Measurements from ENCODE around the gene USP3.

The USP3 gene

DNA sequence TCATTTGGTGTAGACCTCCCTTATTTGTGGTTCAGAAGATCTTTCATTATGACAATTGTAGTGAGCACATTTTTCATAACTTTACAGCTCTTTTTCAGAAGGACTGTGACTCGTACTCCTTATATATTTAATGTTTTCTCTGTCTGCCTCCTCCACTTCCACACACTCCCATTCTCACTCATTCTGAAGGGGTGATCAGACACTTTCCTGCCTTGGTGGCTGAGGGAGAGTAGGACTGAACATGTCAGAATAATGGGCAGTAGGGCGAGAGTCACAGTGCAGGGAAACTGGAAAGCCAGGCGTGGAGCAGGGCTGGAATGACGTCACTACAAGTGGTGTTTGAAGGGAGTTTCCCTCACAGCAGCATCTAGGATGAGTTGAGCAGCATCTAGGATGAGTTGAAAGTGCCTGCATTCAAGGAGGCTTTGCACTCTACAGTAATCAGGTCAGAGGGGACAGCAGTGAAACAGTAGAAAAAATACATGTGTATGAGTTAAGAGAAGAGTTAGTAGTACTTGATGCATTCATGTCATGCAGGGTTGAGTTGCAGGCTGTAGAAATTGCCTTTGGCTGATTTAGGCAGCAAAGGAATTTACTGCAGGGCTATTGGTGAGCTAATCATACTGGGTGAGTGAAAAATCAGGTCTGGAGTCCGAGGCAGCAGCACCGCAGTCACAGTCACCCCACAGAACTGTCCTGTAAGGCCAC, 56.5 kb downstream of the USP3 start:
- Mint-ChIP-seq H3K36me3 (ENCODE audit: insufficient read depth) (peaks cover 91% of the 10 kb centered on the region), H3K9me3 (no peaks in the 10 kb centered on the region), H3K4me3 (no peak overlapping the region), H3K27me3 (no peaks in the 10 kb centered on the region), H3K4me1 (ENCODE audit: low read depth in 2 of 2) (peaks cover 11 to 23% of the 10 kb centered on the region in 2 donors), H3K27ac (peak overlapping the region; percentile 71 to 78)
- peak; percentile 57 for ATAC-seq (replicated peaks)
- DNase-seq: no peak

DNA sequence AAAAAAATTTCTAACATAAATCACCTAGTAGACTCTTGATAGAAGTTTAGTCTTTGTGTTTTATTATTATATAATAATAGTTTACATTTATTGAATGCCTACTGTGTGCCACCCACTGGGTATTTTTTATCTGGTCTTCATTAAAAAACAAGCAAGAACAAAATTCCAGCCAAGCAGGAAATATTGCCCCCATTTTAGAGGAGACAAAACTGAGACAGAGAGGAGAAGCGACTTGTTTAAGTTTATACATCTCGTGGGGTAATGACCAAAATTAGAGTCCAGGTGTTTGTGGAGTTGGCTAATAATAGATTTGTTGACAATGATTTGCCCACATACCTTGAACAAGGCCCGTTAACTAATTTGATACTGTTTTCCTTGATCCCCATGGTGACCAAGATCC, 59.7 kb downstream of the USP3 start:
- Mint-ChIP-seq H3K4me1 (ENCODE audit: low read depth in 2 of 2) (peaks cover 11 to 20% of the 10 kb centered on the region in 2 donors), H3K36me3 (ENCODE audit: insufficient read depth) (peaks cover 93% of the 10 kb centered on the region), H3K27me3 (no peaks in the 10 kb centered on the region), H3K27ac (peak overlapping the region; percentile 22 to 72), H3K9me3 (no peaks in the 10 kb centered on the region), H3K4me3 (no peak overlapping the region)
- DNase-seq (no peak), ATAC-seq (replicated peaks) (no peak)

DNA sequence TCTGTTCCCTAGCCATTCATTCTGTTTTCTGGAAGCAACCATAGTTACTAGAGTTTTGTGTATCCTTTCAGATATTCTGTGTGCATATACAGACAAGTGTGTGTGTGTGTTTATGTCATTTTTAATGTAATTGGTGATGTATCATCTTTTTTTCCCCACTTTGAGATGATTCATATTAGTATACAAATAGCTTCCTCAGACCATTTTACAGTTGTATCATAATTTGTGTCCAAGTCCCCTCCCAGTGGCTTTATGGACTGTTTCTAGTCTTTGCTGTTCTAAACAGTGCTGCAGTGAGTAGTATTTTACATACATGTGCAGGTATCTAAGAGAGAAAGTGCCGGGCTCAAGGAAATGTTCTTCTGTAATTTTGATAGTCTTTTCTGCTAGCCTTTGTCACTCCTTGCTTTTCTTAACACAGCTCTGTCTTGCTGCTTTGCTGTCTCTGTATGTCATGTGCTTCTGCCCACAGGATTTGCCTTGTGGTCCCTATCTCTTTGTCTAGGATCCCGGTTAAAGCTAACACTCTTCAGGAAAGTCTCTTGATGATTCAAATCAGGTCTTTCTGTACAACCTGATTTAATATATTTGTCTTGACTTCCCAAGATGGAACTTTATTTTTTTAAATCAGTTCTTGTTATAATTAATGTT, 61.3 kb downstream of the USP3 start:
- DNase-seq (no peak), ATAC-seq (replicated peaks) (no peak)
- no peaks in the 10 kb centered on the region for H3K9me3 Mint-ChIP-seq
- H3K36me3 Mint-ChIP-seq (ENCODE audit: insufficient read depth): peaks cover 91% of the 10 kb centered on the region
- peak overlapping the region; percentile 3 to 35 for H3K27ac Mint-ChIP-seq
- peaks cover 6 to 15% of the 10 kb centered on the region in 2 donors for H3K4me1 Mint-ChIP-seq (ENCODE audit: low read depth in 2 of 2)
- no peaks in the 10 kb centered on the region for H3K27me3 Mint-ChIP-seq
- no peak overlapping the region for H3K4me3 Mint-ChIP-seq

DNA sequence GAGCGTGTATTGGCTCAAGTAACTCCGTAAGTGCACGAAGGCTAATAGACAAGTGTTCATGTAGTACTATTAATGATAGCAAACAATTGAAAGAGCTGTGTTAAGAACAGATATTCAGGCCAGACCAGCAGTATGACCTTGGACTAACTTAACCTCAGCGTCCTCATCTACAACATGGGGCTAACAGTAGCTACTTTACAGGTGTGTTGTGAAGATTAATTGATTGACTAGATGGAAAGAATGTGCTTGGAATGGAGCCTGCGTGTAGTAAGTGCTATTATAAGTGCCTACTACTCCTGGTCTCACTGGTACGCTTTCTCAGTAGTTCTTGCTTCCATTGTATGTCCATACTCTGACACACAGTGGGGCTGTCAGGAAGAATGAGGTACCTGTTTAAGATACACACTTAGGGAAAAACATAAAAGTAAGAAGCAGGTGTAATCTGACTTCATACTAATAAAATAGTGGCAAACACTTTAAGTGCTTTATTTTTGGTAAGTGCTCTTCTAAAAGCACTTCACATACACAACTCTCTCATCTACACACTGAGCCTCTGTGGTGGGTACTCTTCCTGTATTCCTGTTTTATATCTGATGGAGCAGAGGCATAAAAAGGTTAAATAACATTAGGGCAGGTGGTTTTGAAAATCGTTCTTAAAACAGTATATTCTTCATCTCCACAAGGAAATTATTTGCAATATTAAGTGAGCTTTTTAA, 68.5 kb downstream of the USP3 start:
- peak overlapping the region; percentile 75 to 80 for H3K27ac Mint-ChIP-seq
- H3K27me3 Mint-ChIP-seq: no peaks in the 10 kb centered on the region
- H3K36me3 Mint-ChIP-seq (ENCODE audit: insufficient read depth): peaks cover 96% of the 10 kb centered on the region
- H3K9me3 Mint-ChIP-seq: no peaks in the 10 kb centered on the region
- no peak for ATAC-seq (replicated peaks)
- no peak overlapping the region for H3K4me3 Mint-ChIP-seq
- peaks cover 0 to 10% of the 10 kb centered on the region in 2 donors for H3K4me1 Mint-ChIP-seq (ENCODE audit: low read depth in 2 of 2)
- DNase-seq: no peak

DNA sequence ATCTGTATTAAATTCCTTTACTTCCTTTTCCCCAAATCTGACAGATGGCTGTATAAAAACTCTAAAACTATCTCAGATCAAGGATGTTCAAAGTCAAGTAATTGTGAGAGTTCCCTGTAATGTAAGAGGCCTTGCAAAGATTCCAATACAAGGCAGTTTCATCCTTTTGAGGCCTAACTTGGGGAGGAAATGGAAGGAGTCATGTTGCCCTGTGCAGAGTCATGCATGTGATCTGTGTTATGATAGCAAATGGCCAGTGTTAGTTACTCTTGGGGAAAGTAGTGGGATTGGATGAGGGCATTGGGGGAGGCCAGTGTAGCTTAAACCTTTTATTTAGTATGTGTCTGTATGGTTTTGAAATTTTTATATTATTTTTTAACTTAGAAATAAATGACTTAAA, 69.1 kb downstream of the USP3 start:
- DNase-seq (no peak), ATAC-seq (replicated peaks) (no peak)
- H3K36me3 Mint-ChIP-seq (ENCODE audit: insufficient read depth): peaks cover 95% of the 10 kb centered on the region
- H3K4me1 Mint-ChIP-seq (ENCODE audit: low read depth in 2 of 2): peaks cover 0 to 10% of the 10 kb centered on the region in 2 donors
- no peaks in the 10 kb centered on the region for H3K9me3 Mint-ChIP-seq
- no peak overlapping the region for H3K4me3 Mint-ChIP-seq
- no peaks in the 10 kb centered on the region for H3K27me3 Mint-ChIP-seq
- peak overlapping the region; percentile 75 to 80 for H3K27ac Mint-ChIP-seq

- Mint-ChIP-seq H3K27ac (no peak overlapping the region), H3K27me3 (no peaks in the 10 kb centered on the region), H3K4me1 (ENCODE audit: low read depth in 2 of 2) (peaks cover 0 to 10% of the 10 kb centered on the region in 2 donors), H3K36me3 (ENCODE audit: insufficient read depth) (peaks cover 92% of the 10 kb centered on the region), H3K4me3 (no peak overlapping the region), H3K9me3 (no peaks in the 10 kb centered on the region)
- DNase-seq (no peak), ATAC-seq (replicated peaks) (no peak)
These were observed 70.9 kb downstream of the USP3 start for GRCh38 chr15:63575312-63575711.

DNA sequence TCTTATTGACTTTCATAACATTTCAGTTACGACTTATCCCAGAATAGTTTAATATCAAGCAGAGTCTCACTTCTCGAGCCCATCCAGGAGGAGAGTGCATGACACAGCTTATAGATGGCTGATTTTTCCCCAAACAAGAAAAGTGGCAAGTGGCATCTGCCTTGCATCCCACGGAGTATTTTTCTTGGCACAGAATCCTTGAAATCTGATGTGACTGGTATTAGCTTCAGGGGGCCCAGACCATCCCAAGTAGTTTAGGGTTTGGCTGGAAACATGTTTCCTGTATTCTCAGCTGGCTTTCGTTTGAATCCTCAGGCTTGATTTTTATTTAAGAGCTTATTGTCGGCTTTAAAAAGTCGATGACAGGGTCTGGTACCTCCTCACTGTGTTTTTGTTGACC, 72.0 kb downstream of the USP3 start:
- Mint-ChIP-seq H3K9me3 (no peaks in the 10 kb centered on the region), H3K27me3 (no peaks in the 10 kb centered on the region), H3K27ac (no peak overlapping the region), H3K36me3 (ENCODE audit: insufficient read depth) (peaks cover 88% of the 10 kb centered on the region), H3K4me1 (ENCODE audit: low read depth in 2 of 2) (peaks cover 0 to 13% of the 10 kb centered on the region in 2 donors), H3K4me3 (no peak overlapping the region)
- DNase-seq (no peak), ATAC-seq (replicated peaks) (no peak)

DNA sequence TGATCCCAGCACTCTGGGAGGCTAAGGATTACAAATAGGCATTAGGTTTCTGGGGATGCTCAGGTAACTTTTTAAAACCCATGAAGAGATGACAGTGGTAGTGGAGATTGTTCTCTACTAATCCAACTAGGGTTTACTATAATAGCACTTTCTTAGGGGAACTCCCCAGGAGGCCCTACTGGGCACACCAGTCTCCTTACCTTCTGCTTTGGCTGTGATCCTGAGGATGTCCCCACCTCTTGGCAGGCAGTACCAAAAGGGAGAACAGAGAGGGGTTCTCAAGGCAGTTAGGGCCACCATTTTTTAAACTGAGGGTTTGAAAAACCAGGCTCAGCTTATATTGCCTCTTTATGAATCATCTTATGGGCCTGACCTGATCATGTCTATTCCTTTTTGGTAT, 77.8 kb downstream of the USP3 start:
- Mint-ChIP-seq H3K27ac (peak overlapping the region; percentile 22 to 53), H3K36me3 (ENCODE audit: insufficient read depth) (peaks cover 70% of the 10 kb centered on the region), H3K4me3 (no peak overlapping the region), H3K9me3 (no peaks in the 10 kb centered on the region), H3K4me1 (ENCODE audit: low read depth in 2 of 2) (peaks cover 5 to 8% of the 10 kb centered on the region in 2 donors), H3K27me3 (no peaks in the 10 kb centered on the region)
- no peak for DNase-seq
- no peak for ATAC-seq (replicated peaks)

- Mint-ChIP-seq H3K9me3 (no peaks in the 10 kb centered on the region), H3K4me3 (no peak overlapping the region), H3K4me1 (ENCODE audit: low read depth in 2 of 2) (peaks cover 5 to 8% of the 10 kb centered on the region in 2 donors), H3K36me3 (ENCODE audit: insufficient read depth) (peaks cover 68% of the 10 kb centered on the region), H3K27me3 (no peaks in the 10 kb centered on the region), H3K27ac (peak overlapping the region; percentile 36 to 53)
- DNase-seq (no peak), ATAC-seq (replicated peaks) (no peak)
These were observed 78.5 kb downstream of the USP3 start for GRCh38 chr15:63582718-63583426.

DNA sequence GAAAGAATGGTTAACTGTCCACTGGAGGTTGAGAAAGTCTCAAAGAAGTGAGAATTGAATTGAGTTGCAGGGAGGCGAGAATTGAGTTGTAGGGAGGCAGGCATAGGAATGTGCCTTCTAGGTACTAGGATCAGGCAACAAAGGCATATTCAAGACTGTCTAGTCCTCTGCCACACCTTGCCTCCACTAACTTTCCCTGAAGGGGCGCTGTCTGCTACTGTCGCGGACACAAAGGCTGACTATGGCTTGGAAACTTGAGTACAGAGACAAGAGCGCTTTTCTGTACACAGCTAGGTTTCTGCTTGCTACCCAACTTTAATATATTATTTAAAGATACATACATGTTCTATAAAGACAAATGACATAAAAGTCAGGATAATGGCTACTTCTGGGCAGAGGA, 82.4 kb downstream of the USP3 start:
- DNase-seq: no peak
- H3K4me3 Mint-ChIP-seq: no peak overlapping the region
- no peak for ATAC-seq (replicated peaks)
- peaks cover 80% of the 10 kb centered on the region for H3K36me3 Mint-ChIP-seq (ENCODE audit: insufficient read depth)
- H3K27me3 Mint-ChIP-seq: no peaks in the 10 kb centered on the region
- peak overlapping the region; percentile 38 to 53 for H3K27ac Mint-ChIP-seq
- H3K9me3 Mint-ChIP-seq: no peaks in the 10 kb centered on the region
- H3K4me1 Mint-ChIP-seq (ENCODE audit: low read depth in 2 of 2): peaks cover 4 to 5% of the 10 kb centered on the region in 2 donors

DNA sequence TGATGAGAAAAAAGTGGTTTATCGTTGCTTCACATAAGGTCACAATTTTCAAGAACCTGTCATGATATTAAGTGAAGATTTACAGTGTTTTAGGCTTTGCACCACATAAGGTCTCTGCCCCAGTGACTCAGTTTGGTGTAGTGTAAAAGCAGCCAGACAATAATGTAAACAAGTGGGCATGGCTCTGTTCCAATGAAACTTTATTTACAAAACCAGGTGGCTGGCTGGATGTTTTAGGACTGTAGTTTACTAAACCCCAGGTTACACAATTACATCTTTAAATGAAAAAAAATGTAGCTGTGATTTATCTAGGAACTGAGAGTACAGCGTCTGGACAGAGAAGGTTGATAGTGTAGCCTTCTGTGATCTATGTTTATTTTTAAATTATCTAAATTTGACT, 83.1 kb downstream of the USP3 start:
- Mint-ChIP-seq H3K27ac (no peak overlapping the region), H3K4me3 (no peak overlapping the region), H3K4me1 (ENCODE audit: low read depth in 2 of 2) (peaks cover 1 to 3% of the 10 kb centered on the region in 2 donors), H3K9me3 (no peaks in the 10 kb centered on the region), H3K36me3 (ENCODE audit: insufficient read depth) (peaks cover 88% of the 10 kb centered on the region), H3K27me3 (no peaks in the 10 kb centered on the region)
- ATAC-seq (replicated peaks): no peak
- no peak for DNase-seq

GRCh38 chr15:63588826-63589225, 84.4 kb downstream of the USP3 start:
- Mint-ChIP-seq H3K36me3 (ENCODE audit: insufficient read depth) (peaks cover 94% of the 10 kb centered on the region), H3K9me3 (no peaks in the 10 kb centered on the region), H3K4me1 (ENCODE audit: low read depth in 2 of 2) (peaks cover 0 to 3% of the 10 kb centered on the region in 2 donors), H3K27ac (peak overlapping the region in 1 of 2 donors; percentile 72), H3K27me3 (no peaks in the 10 kb centered on the region), H3K4me3 (no peak overlapping the region)
- no peak for DNase-seq
- no peak for ATAC-seq (replicated peaks)

All from effector memory CD8-positive, alpha-beta T cell (primary cell).